B cell (primary cell): ENCODE measurements around the gene ECE2. TPM values are rescaled to one million over a fixed set of nuclear protein-coding genes. Genes with fewer than 3 reads are reported as not detected.
A peak's percentile ranks its signal among the peaks of the same experiment; 100 is the strongest.

ENCODE experiments used
- ATAC-seq: fragments of 200-7000 bp; cut with Tn5 transposase; one replicate; pipeline ENCODE4 v1.10.0; 2021; ENCODE audit warnings: low read depth, mild to moderate bottlenecking, moderate number of reproducible peaks, moderate library complexity
- CTCF ChIA-PET: fragments of 350-600 bp; sonication (Branson Sonifier 250); formaldehyde crosslinking; loops from one replicate; lab custom pipeline; 2021; ENCODE audit warnings: antibody characterized with exemption, inconsistent platforms; lab: Charles Lee
- POLR2A ChIA-PET: fragments of 350-600 bp; sonication (Branson Sonifier 250); formaldehyde crosslinking; loops from one replicate; lab custom pipeline; 2021; ENCODE audit warnings: antibody characterized with exemption; lab: Charles Lee
- DNase-seq: peaks from one replicate; pipeline ENCODE4 v3.0.0; 2013
- H2AFZ ChIP-seq: 2 replicates; pipeline ENCODE4 v1.6.1; 2012; ENCODE audit warnings: mild to moderate bottlenecking, low read depth, low read length; ENCODE audit not compliant: insufficient read depth, poor library complexity, severe bottlenecking
- H3K27ac ChIP-seq, 2 donors: 1 replicate in 1 of 2; 2 replicates in 1 of 2; pipeline ENCODE4 v1.5.1; 2012 to 2013; ENCODE audit warnings: low read length in 2 of 2, mild to moderate bottlenecking in 2 of 2, moderate library complexity in 1 of 2
- H3K27me3 ChIP-seq, 4 experiments: fragments of 200-600 bp in 1 of 4; sonication (generic) in 1 of 4; replicated peaks in 1 of 4; 1 replicate in 2 of 4; 2 replicates in 2 of 4; pipeline versions ENCODE4 v1.6.1 to v1.7.0; 2013 to 2016; ENCODE audit warnings: low read length in 3 of 4, mild to moderate bottlenecking in 2 of 4, mixed read lengths in 1 of 4, moderate library complexity in 1 of 4; ENCODE audit not compliant: insufficient read depth in 4 of 4, control insufficient read depth in 3 of 4; ENCODE audit errors: control extremely low read depth in 1 of 4
- H3K36me3 ChIP-seq, 2 experiments: replicated peaks in 1 of 2; 1 replicate in 1 of 2; 2 replicates in 1 of 2; pipeline versions ENCODE4 v1.6.1 to v1.7.1; 2013; ENCODE audit warnings: low read length in 1 of 2; ENCODE audit not compliant: insufficient read depth in 2 of 2, control insufficient read depth in 1 of 2; ENCODE audit errors: control extremely low read depth in 1 of 2, extremely low read depth in 1 of 2
- H3K4me1 ChIP-seq, 2 donors: fragments of 200-600 bp in 1 of 2; sonication (generic) in 1 of 2; 1 replicate in 1 of 2; 2 replicates in 1 of 2; pipeline versions ENCODE4 v1.5.1 to v1.6.1; 2013 to 2017; ENCODE audit warnings: low read length in 2 of 2; ENCODE audit not compliant: control insufficient read depth in 2 of 2, insufficient read depth in 2 of 2
- H3K4me2 ChIP-seq: replicated peaks from 2 replicates; pipeline ENCODE3; 2012; ENCODE audit warnings: mild to moderate bottlenecking, low read depth, low read length; ENCODE audit not compliant: poor library complexity, severe bottlenecking
- H3K4me3 ChIP-seq, 5 experiments: fragments of 200-600 bp in 1 of 5; sonication (generic) in 1 of 5; 1 replicate in 3 of 5; 2 replicates in 2 of 5; pipeline versions ENCODE4 v1.5.1 to v1.7.0; 2011 to 2016; ENCODE audit warnings: low read length in 4 of 5, mild to moderate bottlenecking in 4 of 5, low read depth in 2 of 5, control low read depth in 1 of 5, moderate library complexity in 1 of 5; ENCODE audit not compliant: insufficient read depth in 1 of 5; ENCODE audit errors: control extremely low read depth in 1 of 5, extremely low read depth in 1 of 5
- H3K79me2 ChIP-seq: fragments of 200-600 bp; sonication (generic); one replicate; pipeline ENCODE4 v1.6.0; 2016; ENCODE audit warnings: low read length; ENCODE audit not compliant: control insufficient read depth, insufficient read depth
- H3K9ac ChIP-seq: fragments of 200-600 bp; sonication (generic); 2 replicates; pipeline ENCODE4 v1.6.1; 2017; ENCODE audit warnings: mild to moderate bottlenecking, low read length, moderate library complexity
- H3K9me3 ChIP-seq, 3 donors: one replicate each; pipeline versions ENCODE4 v1.6.1 to v1.7.1; 2013; ENCODE audit warnings: low read length in 2 of 3; ENCODE audit not compliant: control insufficient read depth in 2 of 3, insufficient read depth in 1 of 3; ENCODE audit errors: control extremely low read depth in 1 of 3
- H4K20me1 ChIP-seq: 2 replicates; pipeline ENCODE4 v1.6.0; 2012; ENCODE audit warnings: mild to moderate bottlenecking, low read length; ENCODE audit not compliant: insufficient read depth, control insufficient read depth, poor library complexity, severe bottlenecking
- H3K27ac Mint-ChIP-seq: one replicate; pipeline ENCODE4 v1.8.0; 2021; ENCODE audit warnings: mixed read lengths
- H3K27me3 Mint-ChIP-seq: one replicate; pipeline ENCODE4 v1.8.0; 2021; ENCODE audit warnings: mixed read lengths
- H3K4me1 Mint-ChIP-seq: one replicate; pipeline ENCODE4 v1.8.0; 2021; ENCODE audit warnings: mixed read lengths
- H3K4me3 Mint-ChIP-seq: one replicate; pipeline ENCODE4 v1.8.0; 2021; ENCODE audit warnings: mixed read lengths
- H3K9me3 Mint-ChIP-seq: one replicate; pipeline ENCODE4 v1.8.0; 2022; ENCODE audit warnings: mixed read lengths; ENCODE audit not compliant: insufficient read depth
- EZH2 ChIP-seq: IDR thresholded peaks from 2 replicates; pipeline ENCODE4 v1.6.1; 2012; ENCODE audit warnings: borderline replicate concordance, low read depth, mild to moderate bottlenecking, moderate library complexity, low read length; ENCODE audit not compliant: insufficient read depth, poor library complexity, severe bottlenecking
- WGBS: methylation state at CpG from one replicate; pipeline ENCODE4 v1.1.5; 2013; ENCODE audit warnings: missing lambda C conversion rate; ENCODE audit not compliant: insufficient coverage; 5-methylcytosine and 5-hydroxymethylcytosine counted together
- intact Hi-C: fragments of 100-400 bp; cut with micrococcal nuclease; formaldehyde crosslinking; loops from one replicate; pipeline ENCODE4 v1.10.0; 2022
- polyA plus RNA-seq: library from polyadenylated mRNA; depleted of rRNA; stranded (reverse); fragments of >200 nt; gene quantifications from 2 replicates; pipeline ENCODE4 v1.2.3, GENCODE V29; 2012
- total RNA-seq, 2 donors: library from RNA; stranded (reverse); fragments of 120-200 nt in 1 of 2; gene quantifications; 1 replicate in 1 of 2; 2 replicates in 1 of 2; pipeline versions ENCODE4 v1.2.3 to v1.2.4, GENCODE V29; 2013 to 2022
- TF ChIP-seq, protein P1 (sequence below): fragments of 200-600 bp; IDR thresholded peaks from one replicate; pipeline ENCODE4 v1.8.0; 2022; ENCODE audit warnings: antibody characterized with exemption, mild to moderate bottlenecking

Gene ECE2
- total and polyA plus RNA-seq, 2 donors (not counting 1 experiment from before 2014, with no cell fraction given) = not detected

DNA sequence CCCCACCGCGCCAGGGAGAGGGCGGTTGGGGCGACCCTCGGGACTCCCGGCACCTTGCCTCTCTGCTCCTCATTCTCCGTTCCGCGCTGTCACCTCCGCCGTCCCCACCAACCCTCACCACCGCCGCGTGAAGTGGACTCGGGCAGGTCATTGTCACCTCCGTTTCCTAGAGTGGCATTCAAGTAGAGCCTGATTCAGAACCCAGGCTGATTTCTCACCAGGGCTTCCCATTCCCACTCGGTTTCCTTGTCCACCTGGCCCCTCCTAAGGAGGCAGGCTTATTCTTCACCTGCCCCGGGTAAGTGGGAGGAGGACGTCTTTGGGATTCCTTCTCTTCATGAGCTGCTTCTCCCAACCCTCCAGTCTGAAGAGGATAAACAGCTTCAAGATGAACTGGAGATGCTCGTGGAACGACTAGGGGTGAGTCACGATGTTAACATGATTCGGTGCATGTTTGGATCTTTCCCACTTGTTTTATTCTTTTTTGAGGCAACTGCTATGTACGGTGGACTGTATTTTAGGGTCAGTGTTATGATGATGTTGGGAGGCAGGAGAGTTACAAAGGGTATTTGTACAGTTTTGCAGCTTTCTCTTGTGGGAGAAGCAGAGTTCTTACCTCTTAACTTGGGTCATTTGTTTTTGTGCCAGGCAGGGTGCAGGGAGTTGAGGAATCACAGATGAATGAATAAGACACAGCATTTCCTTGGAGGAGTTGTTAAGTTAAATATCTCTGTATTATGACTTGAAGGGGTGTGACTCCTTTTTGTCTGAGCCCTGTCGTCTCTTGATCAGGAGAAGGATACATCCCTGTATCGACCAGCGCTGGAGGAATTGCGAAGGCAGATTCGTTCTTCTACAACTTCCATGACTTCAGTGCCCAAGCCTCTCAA, 23.9 kb downstream of the ECE2 start:
- Mint-ChIP-seq H3K4me3 (peak overlapping the region; percentile 95), H3K4me1 (peaks cover 22% of the 10 kb centered on the region), H3K9me3 (no peaks in the 10 kb centered on the region), H3K27me3 (peaks cover 5% of the 10 kb centered on the region), H3K27ac (peak overlapping the region; percentile 91)
- Histone ChIP-seq H2AFZ (peak overlapping the region; percentile 90), H3K79me2 (peaks cover 32% of the 10 kb centered on the region), H3K36me3 (peaks cover 3 to 43% of the 10 kb centered on the region in 2 experiments), H3K9ac (peak overlapping the region; percentile 89), H3K4me3 (peak overlapping the region; percentile 60 to 92 (median 74)), H3K27me3 (peaks cover 0 to 2% (median 0%) of the 10 kb centered on the region in 4 experiments), H3K4me1 (peaks cover 12 to 17% of the 10 kb centered on the region in 2 donors), H4K20me1 (peaks cover 25% of the 10 kb centered on the region), H3K27ac (peak overlapping the region; percentile 28 to 64), H3K4me2 (peak overlapping the region; percentile 99), H3K9me3 (no peaks in the 10 kb centered on the region)
- no peak for TF ChIP-seq EZH2
- TF ChIP-seq, protein P1, sequence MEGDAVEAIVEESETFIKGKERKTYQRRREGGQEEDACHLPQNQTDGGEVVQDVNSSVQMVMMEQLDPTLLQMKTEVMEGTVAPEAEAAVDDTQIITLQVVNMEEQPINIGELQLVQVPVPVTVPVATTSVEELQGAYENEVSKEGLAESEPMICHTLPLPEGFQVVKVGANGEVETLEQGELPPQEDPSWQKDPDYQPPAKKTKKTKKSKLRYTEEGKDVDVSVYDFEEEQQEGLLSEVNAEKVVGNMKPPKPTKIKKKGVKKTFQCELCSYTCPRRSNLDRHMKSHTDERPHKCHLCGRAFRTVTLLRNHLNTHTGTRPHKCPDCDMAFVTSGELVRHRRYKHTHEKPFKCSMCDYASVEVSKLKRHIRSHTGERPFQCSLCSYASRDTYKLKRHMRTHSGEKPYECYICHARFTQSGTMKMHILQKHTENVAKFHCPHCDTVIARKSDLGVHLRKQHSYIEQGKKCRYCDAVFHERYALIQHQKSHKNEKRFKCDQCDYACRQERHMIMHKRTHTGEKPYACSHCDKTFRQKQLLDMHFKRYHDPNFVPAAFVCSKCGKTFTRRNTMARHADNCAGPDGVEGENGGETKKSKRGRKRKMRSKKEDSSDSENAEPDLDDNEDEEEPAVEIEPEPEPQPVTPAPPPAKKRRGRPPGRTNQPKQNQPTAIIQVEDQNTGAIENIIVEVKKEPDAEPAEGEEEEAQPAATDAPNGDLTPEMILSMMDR = no peak
- ChIA-PET POLR2A (interaction anchor here (1.0 kb wide), 1 partner anchor 63 kb away, joined by 4 read pairs; no protein-coding TSS in a partner anchor), CTCF (interaction anchor here (0.6 to 0.9 kb wide), 2 partner anchors 12 to 186 kb away, joined by 3 read pairs; no protein-coding TSS in a partner anchor)
- DNase-seq (no peak), ATAC-seq (no peak)
- intact Hi-C loops = loop anchor here (1.0 to 5.0 kb wide), 12 partner anchors 15 to 602 kb away; partner anchors contain the start of genes ABCC5, ABCF3, AP2M1 and EEF1AKMT4
- 7% methylated on average over 18 of the region's 29 CpGs for WGBS

DNA sequence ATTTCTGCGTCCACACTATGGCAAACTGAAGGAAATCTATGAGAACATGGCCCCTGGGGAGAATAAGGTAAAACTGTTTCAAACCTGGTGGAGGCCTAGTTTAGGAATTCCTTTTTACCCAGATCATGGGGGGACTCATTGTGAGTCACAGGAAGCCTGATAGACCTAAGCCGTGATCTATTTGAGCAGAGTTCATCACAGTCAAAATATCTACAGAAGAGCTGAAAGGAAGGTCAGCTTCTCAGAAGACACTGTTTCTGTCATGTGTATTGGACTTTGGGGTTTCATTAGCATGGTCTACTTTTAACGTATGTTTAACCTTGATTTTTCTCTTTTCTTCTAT, 24.5 kb downstream of the ECE2 start:
- Histone ChIP-seq H3K27ac (no peak overlapping the region), H3K79me2 (peaks cover 32% of the 10 kb centered on the region), H3K9me3 (no peaks in the 10 kb centered on the region), H3K9ac (peak overlapping the region; percentile 89), H3K4me2 (peak overlapping the region; percentile 99), H2AFZ (no peak overlapping the region), H3K36me3 (peaks cover 3 to 46% of the 10 kb centered on the region in 2 experiments), H4K20me1 (peaks cover 25% of the 10 kb centered on the region), H3K4me1 (peaks cover 12 to 17% of the 10 kb centered on the region in 2 donors), H3K27me3 (no peaks in the 10 kb centered on the region), H3K4me3 (peak overlapping the region in 2 of 5 experiments; percentile 60 to 92)
- no peak for DNase-seq
- WGBS = no CpG with 5 or more reads among the region's 3 CpGs
- H3K4me1 Mint-ChIP-seq = peaks cover 22% of the 10 kb centered on the region
- H3K27ac Mint-ChIP-seq = peak overlapping the region; percentile 91
- H3K4me3 Mint-ChIP-seq = peak overlapping the region; percentile 95
- ATAC-seq = no peak
- CTCF ChIA-PET = interaction anchor here (0.9 to 1.5 kb wide), 2 partner anchors 11 to 50 kb away, joined by 3 to 4 read pairs; partner anchors contain the start of gene EEF1AKMT4
- H3K27me3 Mint-ChIP-seq = no peaks in the 10 kb centered on the region
- intact Hi-C loops = no loop called here
- H3K9me3 Mint-ChIP-seq = no peaks in the 10 kb centered on the region
- POLR2A ChIA-PET = no interaction called here
- TF ChIP-seq EZH2 = no peak
- TF ChIP-seq, protein P1 = no peak
